ENCODE results near the gene KRTAP20-4. TPM values are rescaled to one million over a fixed set of nuclear protein-coding genes. Genes with fewer than 3 reads are reported as not detected.

The KRTAP20-4 gene
- total and polyA plus RNA-seq, 5 experiments from 2014 or later: not detected

DNA sequence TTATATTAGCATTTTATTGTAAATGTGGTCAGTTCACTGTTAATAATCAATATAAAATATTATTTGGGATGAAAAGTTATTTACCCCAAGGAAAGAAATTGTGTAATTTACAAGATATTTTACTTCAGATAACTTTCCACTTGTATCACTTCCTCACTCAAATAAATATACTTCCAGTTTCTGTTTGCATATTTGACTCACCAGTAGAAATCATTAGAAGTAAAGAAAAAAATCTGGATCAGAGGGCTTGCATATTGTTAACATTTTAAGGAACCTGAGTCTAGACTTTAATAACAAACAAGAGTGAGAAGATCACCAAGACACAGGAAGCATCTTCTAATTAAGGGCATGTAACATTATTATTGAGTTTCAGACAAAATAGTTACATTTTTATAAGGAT lies 347 bp upstream of the KRTAP20-4 start:
- Mint-ChIP-seq H3K27ac (no peak overlapping the region), H3K36me3 (no peaks in the 10 kb centered on the region)

DNA sequence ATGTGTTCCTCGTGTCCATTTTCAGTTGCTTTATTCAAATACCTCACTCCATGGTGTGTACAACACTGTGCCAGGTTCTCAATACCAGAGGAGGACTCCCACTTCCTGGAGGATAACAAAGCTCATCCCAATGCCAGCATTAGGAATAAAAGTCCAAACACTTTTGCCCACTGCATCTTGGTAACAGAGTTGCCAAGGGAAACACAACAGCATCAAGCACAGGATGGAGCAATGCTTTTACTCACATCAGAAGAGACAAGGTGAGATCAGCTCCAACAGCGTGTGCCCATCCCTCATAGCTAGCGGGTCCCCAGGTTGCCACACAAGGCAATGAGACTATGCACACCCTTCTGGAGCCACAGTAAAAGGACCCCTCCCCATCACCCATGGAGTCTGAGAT lies 2.9 kb downstream of the KRTAP20-4 start:
- POLR2A ChIA-PET: no interaction called here
- Mint-ChIP-seq H3K9me3 (peaks cover 0 to 6% (median 0%) of the 10 kb centered on the region in 9 donors), H3K36me3 (no peaks in the 10 kb centered on the region), H3K27me3 (peaks cover 0 to 1% (median 0%) of the 10 kb centered on the region in 5 donors), H3K4me3 (no peak overlapping the region), H3K4me1 (no peaks in the 10 kb centered on the region), H3K27ac (no peak overlapping the region)
- no peak for DNase-seq
- ATAC-seq: no peak

More for the DNA sequence above, 347 bp upstream of the KRTAP20-4 start:
- DNase-seq (no peak), ATAC-seq (no peak)
- H3K4me1 Mint-ChIP-seq: no peaks in the 10 kb centered on the region
- peaks cover 0 to 5% (median 0%) of the 10 kb centered on the region in 9 donors for H3K9me3 Mint-ChIP-seq
- no peaks in the 10 kb centered on the region for H3K27me3 Mint-ChIP-seq
- POLR2A ChIA-PET: no interaction called here
- H3K4me3 Mint-ChIP-seq: no peak overlapping the region

DNA sequence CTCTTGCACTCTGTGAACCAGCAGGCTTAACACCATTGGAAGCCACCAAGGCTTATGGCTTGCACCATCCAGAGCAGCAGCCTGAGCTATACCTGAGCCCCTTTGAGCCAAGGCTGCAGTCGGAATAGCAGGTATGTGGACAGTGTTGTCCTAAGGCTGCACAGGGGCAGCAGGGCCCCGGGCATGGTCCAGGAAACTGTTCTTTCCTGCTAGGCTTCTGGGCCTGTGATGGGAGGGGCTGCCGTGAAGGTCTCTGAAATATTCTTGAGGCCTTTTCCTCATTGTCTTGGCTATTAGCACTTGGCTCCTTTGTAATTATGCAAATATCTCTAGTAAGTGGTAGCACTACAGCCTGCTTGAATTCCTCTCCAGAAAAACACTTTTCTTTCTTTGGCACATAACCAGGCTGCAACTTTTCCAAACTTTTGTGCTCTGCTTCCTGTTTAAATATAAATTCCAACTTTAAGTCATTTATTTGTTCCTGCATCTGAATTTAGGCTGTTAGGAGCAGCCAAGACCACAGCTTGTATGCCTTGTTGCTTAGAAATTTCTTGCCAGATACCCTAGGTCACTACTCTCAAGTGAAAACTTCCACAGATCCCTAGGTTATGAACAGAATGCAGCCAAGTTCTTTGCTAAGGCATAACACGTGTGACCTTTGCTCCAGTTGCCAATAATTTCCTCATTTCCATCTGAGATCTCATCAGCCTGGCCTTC lies 5.2 kb downstream of the KRTAP20-4 start:
- POLR2A ChIA-PET: no interaction called here
- Mint-ChIP-seq H3K36me3 (no peaks in the 10 kb centered on the region), H3K4me3 (no peak overlapping the region), H3K27me3 (peaks cover 0 to 1% (median 0%) of the 10 kb centered on the region in 5 donors), H3K27ac (no peak overlapping the region), H3K4me1 (no peaks in the 10 kb centered on the region), H3K9me3 (peaks cover 0 to 6% (median 0%) of the 10 kb centered on the region in 9 donors)
- ATAC-seq (no peak), DNase-seq (no peak)

GRCh38 chr21:30628109-30628508 lies 7.7 kb downstream of the KRTAP20-4 start:
- DNase-seq: no peak
- H3K27ac Mint-ChIP-seq: no peak overlapping the region
- H3K4me1 Mint-ChIP-seq: no peaks in the 10 kb centered on the region
- no peak overlapping the region for H3K4me3 Mint-ChIP-seq
- ATAC-seq: no peak
- no peaks in the 10 kb centered on the region for H3K36me3 Mint-ChIP-seq
- POLR2A ChIA-PET: no interaction called here
- H3K27me3 Mint-ChIP-seq: peaks cover 0 to 11% (median 0%) of the 10 kb centered on the region in 5 donors
- peaks cover 0 to 14% (median 0%) of the 10 kb centered on the region in 9 donors for H3K9me3 Mint-ChIP-seq

DNA sequence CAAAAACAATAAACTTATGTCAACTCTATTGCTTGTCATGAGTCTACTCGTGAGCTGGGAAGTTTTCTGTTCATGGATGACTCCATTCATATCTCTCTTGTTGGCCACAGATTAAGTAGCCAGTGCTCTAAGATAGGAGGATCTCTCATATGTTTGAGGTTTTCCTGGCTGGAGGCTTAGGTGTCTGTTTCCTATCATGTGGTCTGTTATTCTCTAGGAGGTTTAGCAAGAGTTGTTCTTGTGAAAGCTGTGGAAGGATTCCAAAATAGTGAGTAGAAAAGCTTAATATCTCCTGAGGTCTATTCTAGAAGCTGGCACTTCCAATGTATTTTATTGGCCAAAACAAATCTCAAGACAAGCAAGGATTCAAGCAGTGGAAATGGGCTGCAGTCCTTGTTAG lies 8.8 kb downstream of the KRTAP20-4 start:
- ATAC-seq (no peak), DNase-seq (no peak)
- Mint-ChIP-seq H3K27ac (no peak overlapping the region), H3K36me3 (no peaks in the 10 kb centered on the region), H3K9me3 (peaks cover 0 to 14% (median 0%) of the 10 kb centered on the region in 9 donors), H3K27me3 (peaks cover 0 to 11% (median 0%) of the 10 kb centered on the region in 5 donors), H3K4me1 (no peaks in the 10 kb centered on the region), H3K4me3 (no peak overlapping the region)
- POLR2A ChIA-PET: no interaction called here

GRCh38 chr21:30634906-30635305 lies 14.5 kb downstream of the KRTAP20-4 start, which contains the start of gene KRTAP20-2:
KRTAP20-2 (plus strand) TSS chr21:30635206; CDS start chr21:30635264, 58 bp downstream.
- H3K27ac Mint-ChIP-seq: no peak within 1 kb of the TSS
- H3K27me3 Mint-ChIP-seq: peaks cover 0 to 11% (median 0%) of the 10 kb centered on the region in 5 donors
- POLR2A ChIA-PET: no interaction called here

DNA sequence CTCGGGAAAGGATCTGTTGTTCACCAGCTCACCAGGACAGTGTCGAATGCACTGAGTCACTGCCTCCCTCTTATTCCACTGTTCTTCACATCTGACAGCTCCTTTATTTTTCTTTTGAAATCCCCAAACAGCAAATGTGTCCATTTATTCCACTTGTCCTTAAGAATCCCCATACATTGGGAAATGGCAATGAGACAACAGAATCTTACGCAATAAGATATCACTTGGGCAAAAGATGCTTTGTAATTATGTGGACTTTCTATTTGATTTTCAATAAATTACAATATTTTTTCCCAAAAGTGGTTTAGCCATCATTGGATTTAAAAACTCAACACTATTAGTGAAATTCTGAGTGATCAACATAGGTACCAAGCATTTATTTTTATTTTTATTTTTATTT lies 18.3 kb downstream of the KRTAP20-4 start:
- ATAC-seq (no peak), DNase-seq (no peak)
- no peaks in the 10 kb centered on the region for H3K36me3 Mint-ChIP-seq
- H3K4me3 Mint-ChIP-seq: no peak overlapping the region
- H3K4me1 Mint-ChIP-seq: no peaks in the 10 kb centered on the region
- H3K27me3 Mint-ChIP-seq: peaks cover 0 to 9% (median 0%) of the 10 kb centered on the region in 5 donors
- POLR2A ChIA-PET: no interaction called here
- H3K9me3 Mint-ChIP-seq: peaks cover 0 to 7% (median 2%) of the 10 kb centered on the region in 9 donors
- H3K27ac Mint-ChIP-seq: no peak overlapping the region

More at GRCh38 chr21:30634906-30635305, 14.5 kb downstream of the KRTAP20-4 start, which contains the start of gene KRTAP20-2:
- DNase-seq: no peak
- no peak for ATAC-seq
- H3K36me3 Mint-ChIP-seq: no peaks in the 10 kb centered on the region
- H3K4me1 Mint-ChIP-seq: no peaks in the 10 kb centered on the region
- no peak within 1 kb of the TSS for H3K4me3 Mint-ChIP-seq
- peaks cover 0 to 9% (median 0%) of the 10 kb centered on the region in 9 donors for H3K9me3 Mint-ChIP-seq

DNA sequence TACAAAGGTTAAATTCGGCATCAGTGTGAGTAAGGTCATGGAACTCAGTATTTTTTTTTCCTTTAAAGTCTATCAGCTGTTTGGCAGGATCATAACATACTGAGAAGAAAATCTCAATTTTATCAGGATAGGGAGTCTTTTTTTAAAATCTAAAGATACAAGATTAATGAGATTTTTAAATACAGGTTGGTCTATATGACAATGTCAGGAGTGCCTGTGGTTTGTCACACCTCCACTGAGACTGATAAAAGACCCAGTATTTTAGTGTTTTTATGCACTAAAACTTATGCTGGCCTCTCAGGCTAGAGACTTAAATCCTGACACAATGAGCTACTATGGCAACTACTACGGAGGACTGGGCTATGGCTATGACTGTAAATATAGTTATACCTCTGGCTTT lies 22.1 kb downstream of the KRTAP20-4 start, which contains the start of gene KRTAP20-3:
Gene KRTAP20-3 (plus strand): TSS at position 301 of the 400 bp plus-strand sequence.
- POLR2A ChIA-PET: no interaction called here
- Mint-ChIP-seq H3K36me3 (no peaks in the 10 kb centered on the region), H3K27me3 (peaks cover 0 to 9% (median 0%) of the 10 kb centered on the region in 5 donors), H3K4me1 (no peaks in the 10 kb centered on the region), H3K9me3 (peaks cover 0 to 22% (median 3%) of the 10 kb centered on the region in 9 donors), H3K27ac (no peak within 1 kb of the TSS), H3K4me3 (no peak within 1 kb of the TSS)
- DNase-seq (no peak), ATAC-seq (no peak)

GRCh38 chr21:30646904-30647414 lies 26.5 kb downstream of the KRTAP20-4 start:
- ATAC-seq: no peak
- Mint-ChIP-seq H3K4me1 (no peaks in the 10 kb centered on the region), H3K36me3 (no peaks in the 10 kb centered on the region), H3K27ac (no peak overlapping the region), H3K27me3 (peaks cover 0 to 4% (median 3%) of the 10 kb centered on the region in 5 donors), H3K9me3 (peaks cover 0 to 22% (median 0%) of the 10 kb centered on the region in 9 donors), H3K4me3 (no peak overlapping the region)
- POLR2A ChIA-PET: no interaction called here
- DNase-seq: no peak

- Mint-ChIP-seq H3K36me3 (no peaks in the 10 kb centered on the region), H3K9me3 (peaks cover 0 to 7% (median 0%) of the 10 kb centered on the region in 9 donors), H3K27ac (no peak overlapping the region), H3K4me1 (peaks cover 0 to 1% (median 0%) of the 10 kb centered on the region in 4 donors), H3K27me3 (peaks cover 0 to 4% (median 1%) of the 10 kb centered on the region in 5 donors), H3K4me3 (no peak overlapping the region)
- ATAC-seq: no peak
- POLR2A ChIA-PET: no interaction called here
- DNase-seq: no peak
These were observed 32.5 kb downstream of the KRTAP20-4 start for GRCh38 chr21:30652891-30653290.

DNA sequence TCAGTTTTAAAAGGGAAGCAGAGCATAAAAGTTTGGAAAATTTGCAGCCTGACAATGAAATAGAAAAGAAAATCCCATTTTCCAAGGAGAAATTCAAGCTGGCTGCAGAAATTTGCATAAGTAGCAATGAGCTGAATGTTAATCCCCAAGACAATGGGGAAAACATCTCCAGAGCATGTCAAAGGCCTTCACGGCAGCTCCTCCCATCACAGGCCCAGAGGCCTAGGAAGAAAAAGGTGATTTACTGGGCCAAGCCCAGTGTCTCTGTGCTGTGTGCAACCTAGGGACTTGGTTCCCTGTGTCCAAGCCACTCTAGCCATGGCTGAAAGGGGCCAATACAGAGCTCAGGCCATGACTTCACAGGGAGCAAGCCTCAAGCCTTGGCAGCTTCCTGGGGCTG lies 48.3 kb downstream of the KRTAP20-4 start:
- no peak for DNase-seq
- ATAC-seq: no peak
- H3K36me3 Mint-ChIP-seq: no peaks in the 10 kb centered on the region
- peaks cover 0 to 30% (median 6%) of the 10 kb centered on the region in 5 donors for H3K27me3 Mint-ChIP-seq
- no peak overlapping the region for H3K27ac Mint-ChIP-seq
- H3K4me3 Mint-ChIP-seq: no peak overlapping the region
- POLR2A ChIA-PET: no interaction called here
- no peaks in the 10 kb centered on the region for H3K4me1 Mint-ChIP-seq
- peaks cover 0 to 24% (median 8%) of the 10 kb centered on the region in 9 donors for H3K9me3 Mint-ChIP-seq
